ENCODE measurements around the gene FALEC.
A peak's percentile ranks its signal among the peaks of the same experiment; 100 is the strongest.
"Not testable (repeated sequence)": the region's sequence is repeated elsewhere in the genome, so short reads cannot be mapped to it uniquely, and the experiment has no call there.

Gene FALEC

GRCh38 chr1:150558761-150559655 is 43.5 kb downstream of the FALEC start:
- DNase-seq (ENCODE audit: low read depth in 1 of 2, low spot score in 1 of 2) = no peak

DNA sequence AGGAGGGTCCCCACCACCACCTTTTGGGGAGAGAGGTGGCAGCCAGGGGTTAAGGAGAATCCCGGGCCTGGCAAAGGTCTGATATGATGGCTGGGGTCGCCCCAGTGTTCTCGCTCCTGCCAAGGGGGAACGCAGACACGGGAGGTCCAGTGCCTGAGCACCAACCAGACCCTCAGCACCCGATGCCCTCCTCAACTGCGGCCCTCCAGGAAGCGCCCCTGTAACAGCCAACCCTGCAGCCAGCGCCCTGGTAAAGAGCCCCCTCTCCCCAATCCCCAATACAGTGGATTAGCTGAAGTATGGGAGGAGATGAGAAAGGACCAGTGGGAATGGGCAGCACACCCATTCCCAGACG is 44.1 kb downstream of the FALEC start:
- DNase-seq (ENCODE audit: low read depth in 1 of 2, low spot score in 1 of 2) = no peak

DNA sequence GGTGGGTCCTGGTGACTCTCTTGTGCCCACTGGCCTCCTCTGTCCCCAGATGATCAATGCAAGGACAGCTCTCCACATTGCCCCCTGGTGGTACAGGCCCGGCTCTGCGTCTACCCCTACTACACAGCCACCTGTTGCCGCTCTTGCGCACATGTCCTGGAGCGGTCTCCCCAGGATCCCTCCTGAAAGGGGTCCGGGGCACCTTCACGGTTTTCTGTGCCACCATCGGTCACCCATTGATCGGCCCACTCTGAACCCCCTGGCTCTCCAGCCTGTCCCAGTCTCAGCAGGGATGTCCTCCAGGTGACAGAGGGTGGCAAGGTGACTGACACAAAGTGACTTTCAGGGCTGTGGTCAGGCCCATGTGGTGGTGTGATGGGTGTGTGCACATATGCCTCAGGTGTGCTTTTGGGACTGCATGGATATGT is 44.5 kb downstream of the FALEC start:
- DNase-seq (ENCODE audit: low read depth in 1 of 2, low spot score in 1 of 2) = peak in 1 of 2 donors; percentile 68

GRCh38 chr1:150560576-150561253 is 45.2 kb downstream of the FALEC start:
- DNase-seq (ENCODE audit: low read depth in 1 of 2, low spot score in 1 of 2) = peak; percentile 63 to 80

- peak in 1 of 2 donors; percentile 45 for DNase-seq (ENCODE audit: low read depth in 1 of 2, low spot score in 1 of 2)
Measured at GRCh38 chr1:150561254-150561973, 45.9 kb downstream of the FALEC start.

DNA sequence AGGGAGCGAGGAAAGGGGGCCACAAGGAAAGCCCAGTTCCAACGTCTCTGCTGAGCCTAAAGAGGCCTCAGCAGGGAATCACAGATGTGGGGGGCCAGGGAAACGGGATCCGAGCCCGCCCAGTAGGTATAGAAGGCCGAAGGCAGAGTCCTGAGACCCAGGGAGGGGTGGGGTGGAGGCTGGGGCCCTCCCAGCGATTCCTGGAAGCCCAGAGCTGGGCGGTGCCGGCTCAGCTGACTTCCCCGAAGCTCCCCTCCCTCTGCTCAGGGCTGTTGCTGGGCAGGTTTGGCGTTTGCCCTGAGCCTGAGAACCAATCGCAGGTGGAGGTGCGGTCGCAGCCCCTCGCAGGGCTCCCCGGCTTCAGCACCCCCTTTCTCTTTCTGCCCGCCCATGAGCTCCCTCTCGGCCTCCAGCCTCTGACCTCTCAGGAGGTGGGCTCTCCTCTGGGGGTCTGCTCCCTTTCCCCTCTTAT is 46.5 kb downstream of the FALEC start:
- DNase-seq (ENCODE audit: low read depth in 1 of 2, low spot score in 1 of 2) = peak; percentile 71 to 80

DNA sequence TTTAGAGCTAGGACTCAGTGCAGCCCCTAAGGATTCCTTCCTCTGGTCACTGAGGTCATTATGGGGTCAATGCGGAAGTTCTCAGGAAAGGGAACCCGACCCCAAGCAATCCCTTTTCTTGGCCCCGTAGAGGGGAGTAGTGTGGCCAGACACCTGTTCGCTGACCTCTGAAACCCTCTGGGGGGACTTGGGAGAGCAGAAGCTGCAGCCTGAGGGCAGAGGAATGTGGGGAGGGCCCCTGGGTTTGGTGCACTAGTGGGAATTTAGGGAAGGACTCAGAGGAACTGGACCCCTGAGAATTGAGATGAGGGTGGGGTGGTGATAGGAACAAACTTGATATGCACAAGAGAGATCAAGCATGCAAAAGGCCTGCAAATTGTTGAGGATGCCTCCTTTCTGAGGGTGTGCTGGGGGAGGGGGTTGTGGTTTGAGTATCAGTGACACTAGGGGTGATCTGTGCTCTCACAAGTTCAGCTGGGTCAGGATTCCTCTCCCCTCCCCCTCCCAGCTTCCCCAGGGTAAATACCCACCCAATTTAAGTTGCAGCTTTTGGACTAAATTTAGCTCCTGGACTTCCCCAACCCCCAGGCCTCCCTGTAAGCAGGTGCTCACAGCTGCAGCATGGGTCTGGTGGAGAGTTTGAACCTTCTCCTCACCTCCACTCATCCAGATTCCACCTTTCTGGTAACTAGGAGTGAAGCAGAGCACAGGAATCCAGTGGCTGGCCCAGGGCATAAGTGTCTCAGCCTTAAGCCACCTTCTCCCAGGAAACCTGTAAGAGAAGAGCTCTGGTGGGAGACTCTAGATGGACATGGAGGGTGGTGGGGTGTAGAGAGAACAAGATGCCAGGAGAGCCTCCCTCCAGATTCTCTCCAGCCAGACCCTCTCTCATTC is 47.1 kb downstream of the FALEC start:
- peak in 1 of 2 donors; percentile 79 for DNase-seq (ENCODE audit: low read depth in 1 of 2, low spot score in 1 of 2)

GRCh38 chr1:150563340-150564038 is 47.9 kb downstream of the FALEC start:
- no peak for DNase-seq (ENCODE audit: low read depth in 1 of 2, low spot score in 1 of 2)

- no peak for DNase-seq (ENCODE audit: low read depth in 1 of 2, low spot score in 1 of 2)
Measured at GRCh38 chr1:150564051-150564991, 48.8 kb downstream of the FALEC start.

DNA sequence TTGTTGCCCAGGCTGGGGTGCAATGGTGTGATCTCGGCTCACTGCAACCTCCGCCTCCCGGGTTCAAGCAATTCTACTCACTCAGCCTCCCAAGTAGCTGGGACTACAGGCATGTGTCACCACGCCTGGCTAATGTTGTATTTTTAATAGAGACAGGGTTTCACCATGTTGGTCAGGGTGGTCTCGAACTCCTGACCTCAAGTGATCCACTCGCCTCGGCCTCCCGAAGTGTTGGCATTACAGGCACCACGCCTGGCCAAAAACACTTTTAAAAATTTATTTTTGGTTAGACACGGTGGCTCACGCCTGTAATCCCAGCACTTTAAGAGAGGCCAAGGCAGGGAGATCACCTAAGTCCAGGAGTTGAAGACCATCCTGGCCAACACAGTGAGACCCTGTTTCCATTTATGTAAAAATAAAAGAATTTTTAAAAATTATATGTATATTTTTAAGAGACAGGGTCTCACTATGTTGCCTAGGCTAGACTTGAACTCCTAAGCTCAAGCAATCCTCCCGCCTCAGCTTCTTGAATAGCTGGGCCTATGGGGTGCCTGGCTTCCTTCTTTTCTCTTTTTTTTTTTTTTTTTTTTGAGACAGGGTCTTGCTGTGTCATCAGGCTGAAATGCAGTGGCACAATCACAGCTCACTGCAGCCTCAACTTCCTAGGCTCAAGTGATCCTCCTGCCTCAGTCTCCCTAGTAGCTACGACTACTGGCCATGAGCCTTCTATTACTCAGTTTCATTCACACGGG is 49.9 kb downstream of the FALEC start:
- DNase-seq (ENCODE audit: low read depth in 1 of 2, low spot score in 1 of 2) = not testable (repeated sequence)

DNA sequence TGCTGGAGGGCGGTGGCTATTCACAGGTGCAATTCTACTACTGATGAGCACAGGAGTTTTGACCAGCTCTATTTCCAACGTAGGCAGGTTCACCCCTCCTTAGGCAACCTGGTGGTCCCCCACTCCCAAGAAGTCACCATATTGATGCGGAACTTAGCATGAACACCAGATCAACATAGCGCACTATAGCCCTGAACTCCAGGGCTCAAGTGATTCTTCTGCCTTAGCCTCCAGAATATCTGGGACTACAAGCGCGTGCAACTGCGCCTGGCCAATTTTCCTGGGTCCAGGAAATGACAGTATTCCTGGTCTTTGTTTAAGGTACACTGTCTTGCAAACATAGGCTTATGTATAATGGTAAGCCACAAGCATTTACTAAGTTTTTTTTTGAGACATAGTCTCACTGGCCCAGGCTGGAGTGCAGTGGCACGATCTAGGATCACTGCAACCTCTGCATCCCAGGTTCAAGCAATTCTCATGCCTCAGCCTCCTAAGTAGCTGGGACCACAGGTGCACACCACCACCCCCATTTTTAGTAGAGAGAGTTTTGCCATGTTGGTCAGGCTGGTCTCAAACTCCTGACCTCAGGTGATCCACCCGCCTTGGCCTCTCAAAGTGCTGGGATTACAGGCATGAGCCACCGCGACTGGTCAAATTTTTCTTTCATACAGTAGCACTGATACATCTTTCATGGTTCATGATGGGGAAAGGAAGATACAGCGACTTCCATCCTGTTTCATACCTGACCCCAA is 51.2 kb downstream of the FALEC start:
- no peak for DNase-seq (ENCODE audit: low read depth in 1 of 2, low spot score in 1 of 2)

DNA sequence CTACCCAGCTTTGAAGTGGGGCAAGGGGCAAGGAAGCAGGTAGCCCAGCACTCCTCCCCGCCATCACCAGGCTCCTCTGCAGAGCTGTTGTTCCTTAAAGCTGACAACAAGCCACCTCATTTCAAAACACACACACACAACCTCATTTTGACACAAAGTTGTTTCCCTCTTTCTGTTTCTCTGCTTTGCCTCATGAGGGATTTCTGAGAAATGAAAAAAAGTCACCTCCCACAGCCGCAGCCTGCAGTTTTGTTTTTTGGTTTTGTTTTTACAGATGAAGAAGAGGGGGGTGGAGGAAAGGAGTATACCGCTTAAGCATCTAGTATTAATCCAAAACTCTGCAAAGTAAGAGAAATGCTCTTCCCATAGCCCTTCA is 51.8 kb downstream of the FALEC start:
- peak in 1 of 2 donors; percentile 66 for DNase-seq (ENCODE audit: low read depth in 1 of 2, low spot score in 1 of 2)

- no peak for DNase-seq (ENCODE audit: low read depth in 1 of 2, low spot score in 1 of 2)
Measured at GRCh38 chr1:150567717-150568593, 52.4 kb downstream of the FALEC start.

- no peak for DNase-seq (ENCODE audit: low read depth in 1 of 2, low spot score in 1 of 2)
Measured at GRCh38 chr1:150568594-150568966, 53.0 kb downstream of the FALEC start.

DNA sequence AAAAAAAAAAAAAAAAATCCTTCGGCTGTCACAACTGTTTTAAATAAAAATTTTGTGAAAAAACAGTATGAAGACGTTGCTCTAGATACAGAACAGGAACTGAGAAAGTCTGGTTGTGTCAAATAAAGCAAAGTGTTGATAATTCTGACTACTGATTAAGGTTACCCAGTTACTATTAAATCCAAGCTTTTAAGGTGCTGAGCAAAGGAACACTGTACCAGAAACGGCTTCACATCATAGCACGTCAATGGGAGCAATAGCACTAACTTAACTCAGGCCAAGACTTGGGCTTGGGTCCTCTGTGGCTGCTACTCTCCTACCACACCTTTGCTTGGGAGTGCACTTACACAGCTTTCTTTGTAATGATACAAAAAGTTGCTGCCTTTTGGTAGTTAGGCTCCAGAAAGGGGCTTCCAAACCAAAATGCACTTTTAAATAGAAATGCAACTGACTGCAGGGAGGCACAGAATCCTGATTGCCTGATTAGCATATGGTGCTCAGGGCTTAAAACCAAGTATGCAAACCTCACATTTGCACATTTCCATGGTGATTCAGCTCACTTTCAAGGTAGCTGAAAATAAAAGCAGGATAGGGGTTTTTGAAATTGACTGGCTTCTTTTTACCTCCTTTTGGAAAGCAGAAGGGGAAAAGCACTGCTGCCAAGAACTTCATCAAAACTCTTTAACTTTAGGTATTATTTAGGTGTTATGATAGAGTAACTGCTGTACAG is 57.5 kb downstream of the FALEC start:
- no peak for DNase-seq (ENCODE audit: low read depth in 1 of 2, low spot score in 1 of 2)

- not testable (repeated sequence) for DNase-seq (ENCODE audit: low read depth in 1 of 2, low spot score in 1 of 2)
Measured at GRCh38 chr1:150573648-150574071, 58.1 kb downstream of the FALEC start.
